ENCODE results near the gene SH3PXD2A. TPM values are rescaled to one million over a fixed set of nuclear protein-coding genes. Genes with fewer than 3 reads are reported as not detected.

Gene SH3PXD2A
- total RNA-seq, 1 experiment from 2014 or later, result 5.4 TPM

GRCh38 chr10:103576076-103576471 lies 279.3 kb downstream of the SH3PXD2A start:
- no peaks in the 10 kb centered on the region for H3K27me3 ChIP-seq
- no peak overlapping the region; the same call in 1 of the 2 replicates for H3K27ac ChIP-seq
- peaks cover 41% of the 10 kb centered on the region for H3K4me1 ChIP-seq
- no peaks in the 10 kb centered on the region for H3K36me3 ChIP-seq
- no peak overlapping the region for H3K4me3 ChIP-seq
- DNase-seq, result no peak
- no peaks in the 10 kb centered on the region for H3K9me3 ChIP-seq (replicated peaks)

- Histone ChIP-seq H3K9me3 (replicated peaks) (no peaks in the 10 kb centered on the region), H3K27me3 (no peaks in the 10 kb centered on the region), H3K4me1 (peaks cover 37% of the 10 kb centered on the region), H3K36me3 (no peaks in the 10 kb centered on the region), H3K27ac (no peak overlapping the region), H3K4me3 (no peak overlapping the region)
- DNase-seq, result no peak
These were observed 279.8 kb downstream of the SH3PXD2A start for GRCh38 chr10:103575416-103576075.

GRCh38 chr10:103574097-103575061 lies 281.0 kb downstream of the SH3PXD2A start:
- no peaks in the 10 kb centered on the region for H3K27me3 ChIP-seq

GRCh38 chr10:103573205-103573487 lies 282.2 kb downstream of the SH3PXD2A start:
- no peak for DNase-seq
- Histone ChIP-seq H3K27ac (no peak overlapping the region), H3K27me3 (no peaks in the 10 kb centered on the region), H3K4me1 (peaks cover 22% of the 10 kb centered on the region), H3K36me3 (no peaks in the 10 kb centered on the region), H3K4me3 (no peak overlapping the region), H3K9me3 (replicated peaks) (no peaks in the 10 kb centered on the region)

More at GRCh38 chr10:103574097-103575061, 281.0 kb downstream of the SH3PXD2A start:
- Histone ChIP-seq H3K27ac (no peak overlapping the region), H3K4me3 (no peak overlapping the region), H3K36me3 (no peaks in the 10 kb centered on the region), H3K9me3 (replicated peaks) (no peaks in the 10 kb centered on the region), H3K4me1 (peaks cover 32% of the 10 kb centered on the region)
- no peak for DNase-seq

- Histone ChIP-seq H3K36me3 (no peaks in the 10 kb centered on the region), H3K9me3 (replicated peaks) (no peaks in the 10 kb centered on the region), H3K4me3 (no peak overlapping the region), H3K27ac (no peak overlapping the region), H3K27me3 (no peaks in the 10 kb centered on the region), H3K4me1 (peaks cover 21% of the 10 kb centered on the region)
- no peak for DNase-seq
These were observed 282.8 kb downstream of the SH3PXD2A start for GRCh38 chr10:103572347-103573204.

GRCh38 chr10:103571656-103571975 lies 283.8 kb downstream of the SH3PXD2A start:
- no peak for DNase-seq
- Histone ChIP-seq H3K4me1 (peaks cover 11% of the 10 kb centered on the region), H3K36me3 (no peaks in the 10 kb centered on the region), H3K4me3 (no peak overlapping the region), H3K27me3 (no peaks in the 10 kb centered on the region), H3K9me3 (replicated peaks) (no peaks in the 10 kb centered on the region), H3K27ac (no peak overlapping the region)

- Histone ChIP-seq H3K4me3 (no peak overlapping the region), H3K27me3 (no peaks in the 10 kb centered on the region), H3K4me1 (peaks cover 5% of the 10 kb centered on the region), H3K27ac (no peak overlapping the region), H3K9me3 (replicated peaks) (no peaks in the 10 kb centered on the region), H3K36me3 (no peaks in the 10 kb centered on the region)
- no peak for DNase-seq
These were observed 284.3 kb downstream of the SH3PXD2A start for GRCh38 chr10:103570844-103571655.

GRCh38 chr10:103569896-103570295 lies 285.5 kb downstream of the SH3PXD2A start:
- H3K4me1 ChIP-seq, result peaks cover 5% of the 10 kb centered on the region
- H3K27ac ChIP-seq, result 0 out of 2 replicates have a peak overlapping the region, but pooled peaks have one; percentile 16
- peak; percentile 42 to 55 for DNase-seq
- H3K27me3 ChIP-seq, result no peaks in the 10 kb centered on the region
- no peaks in the 10 kb centered on the region for H3K36me3 ChIP-seq
- no peak overlapping the region for H3K4me3 ChIP-seq
- no peaks in the 10 kb centered on the region for H3K9me3 ChIP-seq (replicated peaks)

GRCh38 chr10:103568505-103568904 lies 286.9 kb downstream of the SH3PXD2A start:
- H3K36me3 ChIP-seq, result no peaks in the 10 kb centered on the region
- H3K27me3 ChIP-seq, result no peaks in the 10 kb centered on the region
- H3K4me3 ChIP-seq, result no peak overlapping the region
- H3K27ac ChIP-seq, result no peak overlapping the region
- H3K9me3 ChIP-seq (replicated peaks), result no peaks in the 10 kb centered on the region
- H3K4me1 ChIP-seq, result peaks cover 5% of the 10 kb centered on the region
- no peak for DNase-seq

GRCh38 chr10:103566536-103566935 lies 288.8 kb downstream of the SH3PXD2A start:
- no peaks in the 10 kb centered on the region for H3K9me3 ChIP-seq (replicated peaks)
- DNase-seq, result no peak
- no peak overlapping the region for H3K27ac ChIP-seq
- no peak overlapping the region for H3K4me3 ChIP-seq
- H3K4me1 ChIP-seq, result peaks cover 5% of the 10 kb centered on the region
- H3K27me3 ChIP-seq, result no peaks in the 10 kb centered on the region
- H3K36me3 ChIP-seq, result no peaks in the 10 kb centered on the region

GRCh38 chr10:103564776-103565520 lies 290.4 kb downstream of the SH3PXD2A start:
- H3K27ac ChIP-seq, result no peak overlapping the region
- H3K4me1 ChIP-seq, result peaks cover 2% of the 10 kb centered on the region
- no peaks in the 10 kb centered on the region for H3K9me3 ChIP-seq (replicated peaks)
- H3K4me3 ChIP-seq, result no peak overlapping the region
- no peaks in the 10 kb centered on the region for H3K27me3 ChIP-seq
- H3K36me3 ChIP-seq, result no peaks in the 10 kb centered on the region
- peak; percentile 37 to 63 for DNase-seq

- H3K27me3 ChIP-seq, result no peaks in the 10 kb centered on the region
- H3K4me1 ChIP-seq, result no peaks in the 10 kb centered on the region; the same call in 1 of the 2 replicates
- H3K27ac ChIP-seq, result no peak overlapping the region
- DNase-seq, result peak; percentile 65 to 67
- H3K4me3 ChIP-seq, result no peak overlapping the region
- no peaks in the 10 kb centered on the region for H3K36me3 ChIP-seq
- H3K9me3 ChIP-seq (replicated peaks), result no peaks in the 10 kb centered on the region
These were observed 291.3 kb downstream of the SH3PXD2A start for GRCh38 chr10:103564116-103564501.

- DNase-seq, result no peak
- Histone ChIP-seq H3K36me3 (no peaks in the 10 kb centered on the region), H3K27me3 (no peaks in the 10 kb centered on the region)
These were observed 291.9 kb downstream of the SH3PXD2A start for GRCh38 chr10:103563231-103564115.

More at GRCh38 chr10:103563231-103564115, 291.9 kb downstream of the SH3PXD2A start:
- Histone ChIP-seq H3K4me1 (no peaks in the 10 kb centered on the region; the same call in 1 of the 2 replicates), H3K9me3 (replicated peaks) (no peaks in the 10 kb centered on the region), H3K4me3 (no peak overlapping the region), H3K27ac (no peak overlapping the region)
